GM23248 (cell line): Measurements from ENCODE around the gene RPL7L1. TPM values are rescaled to one million over a fixed set of nuclear protein-coding genes. Genes with fewer than 3 reads are reported as not detected.
"Not testable (repeated sequence)": the region's sequence is repeated elsewhere in the genome, so short reads cannot be mapped to it uniquely, and the experiment has no call there.

Experiments
- DNase-seq: peaks from one replicate; pipeline ENCODE4 v3.0.0-alpha.2; 2015
- H2AFZ ChIP-seq: fragments of 200-600 bp; sonication (generic); 2 replicates; pipeline ENCODE4 v1.6.1; 2016; ENCODE audit warnings: antibody characterized with exemption
- H3F3A ChIP-seq: fragments of 200-600 bp; sonication (generic); 2 replicates; pipeline ENCODE4 v1.6.1; 2016; ENCODE audit warnings: mild to moderate bottlenecking, antibody characterized with exemption, mixed run types; ENCODE audit not compliant: insufficient read depth
- H3K27ac ChIP-seq: fragments of 200-600 bp; sonication (generic); 2 replicates; pipeline ENCODE4 v1.5.1; 2016; ENCODE audit warnings: mild to moderate bottlenecking
- H3K27me3 ChIP-seq: fragments of 200-600 bp; sonication (generic); replicated peaks from 2 replicates; pipeline ENCODE4 v1.6.1; 2016; ENCODE audit warnings: mild to moderate bottlenecking; ENCODE audit not compliant: insufficient read depth
- H3K36me3 ChIP-seq: fragments of 200-600 bp; sonication (generic); 2 replicates; pipeline ENCODE4 v1.6.1; 2016; ENCODE audit warnings: low read depth, mild to moderate bottlenecking
- H3K4me1 ChIP-seq: fragments of 200-600 bp; sonication (generic); 2 replicates; pipeline ENCODE4 v1.6.1; 2016; ENCODE audit warnings: mild to moderate bottlenecking; ENCODE audit not compliant: insufficient read depth
- H3K4me2 ChIP-seq: fragments of 200-600 bp; sonication (generic); one replicate; pipeline ENCODE4 v1.6.1; 2016; ENCODE audit warnings: mild to moderate bottlenecking; ENCODE audit not compliant: unreplicated experiment
- H3K4me3 ChIP-seq: fragments of 200-600 bp; sonication (generic); 2 replicates; pipeline ENCODE4 v1.5.1; 2016; ENCODE audit warnings: mild to moderate bottlenecking
- H3K79me2 ChIP-seq: fragments of 200-600 bp; sonication (generic); 2 replicates; pipeline ENCODE4 v1.6.1; 2016; ENCODE audit warnings: mild to moderate bottlenecking; ENCODE audit not compliant: insufficient read depth
- H3K9ac ChIP-seq: fragments of 200-600 bp; sonication (generic); 2 replicates; pipeline ENCODE4 v1.6.1; 2016; ENCODE audit warnings: mild to moderate bottlenecking
- H3K9me2 ChIP-seq: fragments of 200-600 bp; sonication (generic); 2 replicates; pipeline ENCODE4 v1.6.1; 2016; ENCODE audit warnings: mixed run types, mild to moderate bottlenecking, moderate library complexity; ENCODE audit not compliant: insufficient read depth
- H3K9me3 ChIP-seq: fragments of 200-600 bp; sonication (generic); one replicate; pipeline ENCODE4 v1.6.1; 2017; ENCODE audit warnings: low read depth
- H4K20me1 ChIP-seq: fragments of 200-600 bp; sonication (generic); 2 replicates; pipeline ENCODE4 v1.6.0; 2016; ENCODE audit not compliant: insufficient read depth
- EZH2 ChIP-seq: fragments of 200-600 bp; sonication (generic); IDR thresholded peaks from 2 replicates; pipeline ENCODE4 v1.6.1; 2018; ENCODE audit warnings: antibody characterized with exemption, mild to moderate bottlenecking; ENCODE audit not compliant: insufficient read depth, poor library complexity, severe bottlenecking
- EZH2phosphoT487 ChIP-seq: fragments of 200-600 bp; sonication (generic); IDR thresholded peaks from 2 replicates; pipeline ENCODE4 v1.6.1; 2018; ENCODE audit warnings: antibody characterized with exemption, moderate library complexity, mild to moderate bottlenecking, low read depth; ENCODE audit not compliant: insufficient read depth
- WGBS, 2 experiments: methylation state at CpG; one replicate each; pipeline ENCODE4 v1.1.6; 2015 to 2017; ENCODE audit warnings: low lambda C conversion rate in 2 of 2, low coverage in 1 of 2; ENCODE audit errors: missing lambda C conversion rate in 2 of 2; 5-methylcytosine and 5-hydroxymethylcytosine counted together
- in situ Hi-C: fragments of 300-500 bp; cut with MboI; formaldehyde crosslinking; loops from 2 replicates; pipeline ENCODE4 v1.15.0; 2020
- polyA plus RNA-seq: library from polyadenylated mRNA; unstranded; fragments of >200 nt; fragmentation: Nextera tagmentation; extraction: Ambion mirVana; gene quantifications from 2 replicates; pipeline ENCODE4 v1.2.1, GENCODE V29; 2016
- total RNA-seq: library from RNA; depleted of rRNA; stranded (reverse); fragments of >200 nt; shearing (Covaris generic); gene quantifications from 2 replicates; pipeline ENCODE4 v1.2.3, GENCODE V29; 2014

The RPL7L1 gene
- total and polyA plus RNA-seq, 2 experiments from 2014 or later, result 88.2 to 133 TPM

- no peak for DNase-seq
- Histone ChIP-seq H3K9ac (no peak overlapping the region), H3K9me3 (no peaks in the 10 kb centered on the region), H3K4me1 (no peaks in the 10 kb centered on the region), H2AFZ (no peak overlapping the region), H3K9me2 (no peaks in the 10 kb centered on the region), H3K4me2 (no peak overlapping the region), H3K4me3 (no peak overlapping the region), H3K79me2 (no peaks in the 10 kb centered on the region), H3K27me3 (no peaks in the 10 kb centered on the region), H3K27ac (no peak overlapping the region), H4K20me1 (no peaks in the 10 kb centered on the region), H3F3A (no peaks in the 10 kb centered on the region), H3K36me3 (no peaks in the 10 kb centered on the region)
- 71 to 75% methylated on average over 10 of the region's 10 CpGs for WGBS, 2 experiments
- in situ Hi-C loops, result no loop called here
- TF ChIP-seq EZH2 (no peak), EZH2phosphoT487 (no peak)
Observed at GRCh38 chr6:42896178-42896719, 16.8 kb downstream of the RPL7L1 start.

- Histone ChIP-seq H3K9me3 (no peaks in the 10 kb centered on the region), H3K9me2 (no peaks in the 10 kb centered on the region), H3K27ac (no peak overlapping the region), H3K27me3 (no peaks in the 10 kb centered on the region), H3K4me1 (no peaks in the 10 kb centered on the region), H4K20me1 (no peaks in the 10 kb centered on the region), H3K4me3 (no peak overlapping the region), H3K4me2 (no peak overlapping the region), H2AFZ (peak overlapping the region; percentile 74), H3K9ac (no peak overlapping the region), H3K36me3 (no peaks in the 10 kb centered on the region), H3F3A (no peaks in the 10 kb centered on the region), H3K79me2 (no peaks in the 10 kb centered on the region)
- WGBS, 2 experiments, result 5 to 7% methylated on average over 10 of the region's 10 CpGs
- in situ Hi-C loops, result no loop called here
- DNase-seq, result peak; percentile 65
- TF ChIP-seq EZH2 (no peak), EZH2phosphoT487 (no peak)
Observed at GRCh38 chr6:42898891-42899361, 19.5 kb downstream of the RPL7L1 start.

GRCh38 chr6:42899871-42900270, 20.5 kb downstream of the RPL7L1 start:
- no peak for TF ChIP-seq EZH2
- TF ChIP-seq EZH2phosphoT487, result no peak
- H3K9ac ChIP-seq, result no peak overlapping the region
- H2AFZ ChIP-seq, result peak overlapping the region; percentile 74; the same call in 1 of the 2 replicates
- H3K27me3 ChIP-seq, result no peaks in the 10 kb centered on the region
- no peaks in the 10 kb centered on the region for H3K9me3 ChIP-seq
- H3K4me1 ChIP-seq, result no peaks in the 10 kb centered on the region
- DNase-seq, result no peak
- no peak overlapping the region for H3K27ac ChIP-seq
- no peaks in the 10 kb centered on the region for H4K20me1 ChIP-seq
- H3F3A ChIP-seq, result no peaks in the 10 kb centered on the region
- no peaks in the 10 kb centered on the region for H3K36me3 ChIP-seq
- no peaks in the 10 kb centered on the region for H3K79me2 ChIP-seq
- no peak overlapping the region for H3K4me3 ChIP-seq
- no peaks in the 10 kb centered on the region for H3K9me2 ChIP-seq
- H3K4me2 ChIP-seq, result no peak overlapping the region
- 36 to 37% methylated on average over 8 of the region's 8 CpGs for WGBS, 2 experiments
- in situ Hi-C loops, result loop anchor here (10.0 kb wide), 1 partner anchor 245 kb away; no protein-coding TSS in a partner anchor

- Histone ChIP-seq H3K36me3 (no peaks in the 10 kb centered on the region), H3K27me3 (no peaks in the 10 kb centered on the region), H3K9me3 (no peaks in the 10 kb centered on the region), H3K79me2 (no peaks in the 10 kb centered on the region), H3K9ac (no peak overlapping the region), H3K27ac (no peak overlapping the region), H4K20me1 (no peaks in the 10 kb centered on the region), H3K9me2 (no peaks in the 10 kb centered on the region), H2AFZ (peak overlapping the region; percentile 65), H3K4me1 (no peaks in the 10 kb centered on the region), H3K4me2 (peak overlapping the region; percentile 74), H3F3A (no peaks in the 10 kb centered on the region), H3K4me3 (no peak overlapping the region)
- 1% methylated on average over 11 of the region's 11 CpGs for WGBS, 2 experiments
- DNase-seq, result peak; percentile 82
- TF ChIP-seq EZH2 (no peak), EZH2phosphoT487 (no peak)
- in situ Hi-C loops, result loop anchor here (10.0 kb wide), 1 partner anchor 243 kb away; no protein-coding TSS in a partner anchor
Observed at GRCh38 chr6:42901538-42901957, 22.1 kb downstream of the RPL7L1 start.

- not testable (repeated sequence) for H3K9me3 ChIP-seq, H3K36me3 ChIP-seq, H3K27ac ChIP-seq, H4K20me1 ChIP-seq, H3K4me1 ChIP-seq, H3K4me3 ChIP-seq, H3K9ac ChIP-seq, H3K9me2 ChIP-seq, H3K27me3 ChIP-seq, DNase-seq, H2AFZ ChIP-seq, H3F3A ChIP-seq, H3K4me2 ChIP-seq, H3K79me2 ChIP-seq
- in situ Hi-C loops, result loop anchor here (10.0 kb wide), 1 partner anchor 242 kb away; no protein-coding TSS in a partner anchor
- 85% methylated on average over 22 of the region's 22 CpGs for WGBS, 2 experiments
Observed at GRCh38 chr6:42902429-42903263, 23.2 kb downstream of the RPL7L1 start.
